Uterus (tissue), 4 donors: ENCODE measurements around the gene CPE. TPM values are rescaled to one million over a fixed set of nuclear protein-coding genes. Genes with fewer than 3 reads are reported as not detected.

Source experiments
- DNase-seq, 2 donors: peaks; one replicate each; pipeline ENCODE4 v3.0.0-alpha.2; 2019 to 2020
- H3K27ac ChIP-seq, 2 donors: fragments of 200-600 bp; sonication (generic); 1 replicate in 1 of 2; 2 replicates in 1 of 2; pipeline ENCODE4 v1.5.1; 2016 to 2018
- H3K27me3 ChIP-seq, 2 donors: fragments of 200-600 bp; sonication (generic); one replicate each; pipeline ENCODE4 v1.5.1; 2018 to 2019; ENCODE audit warnings: control low read depth in 1 of 2
- H3K36me3 ChIP-seq, 2 donors: fragments of 200-600 bp; sonication (generic); one replicate each; pipeline ENCODE4 v1.5.1; 2019; ENCODE audit warnings: control low read depth in 1 of 2
- H3K4me1 ChIP-seq, 2 donors: fragments of 200-600 bp; sonication (generic); one replicate each; pipeline ENCODE4 v1.5.1; 2018 to 2019; ENCODE audit warnings: control low read depth in 1 of 2
- H3K4me3 ChIP-seq, 2 donors: fragments of 200-600 bp; sonication (generic); 1 replicate in 1 of 2; 2 replicates in 1 of 2; pipeline ENCODE4 v1.5.1; 2018 to 2019; ENCODE audit warnings: mild to moderate bottlenecking in 1 of 2
- H3K9me3 ChIP-seq, 2 donors: fragments of 200-600 bp; sonication (generic); one replicate each; pipeline ENCODE4 v1.5.1; 2019; ENCODE audit warnings: control low read depth in 1 of 2
- POLR2A ChIP-seq, 2 donors: fragments of 450-650 bp; IDR thresholded peaks; one replicate each; pipeline ENCODE4 v1.6.1; 2016; ENCODE audit warnings: antibody characterized with exemption in 2 of 2, mild to moderate bottlenecking in 1 of 2, moderate library complexity in 1 of 2
- intact Hi-C: fragments of 100-400 bp; cut with DNase I; formaldehyde crosslinking; loops from one replicate; pipeline ENCODE4 v1.15.1; 2023; ENCODE audit warnings: low total_unique reads
- total RNA-seq, 4 donors: library from RNA; depleted of rRNA in 3 of 4; stranded (reverse); fragments of >200 nt in 3 of 4; gene quantifications; one replicate each; pipeline versions ENCODE4 v1.1.0 to v1.2.4, GENCODE V29; 2014 to 2023
- TF ChIP-seq, protein P1 (sequence below), 4 experiments: fragments of 200-600 bp in 2 of 4; fragments of 450-650 bp in 2 of 4; sonication (generic) in 2 of 4; IDR thresholded peaks; one replicate each; pipeline ENCODE4 v1.5.1; 2016 to 2019; ENCODE audit warnings: antibody characterized with exemption in 4 of 4, mild to moderate bottlenecking in 2 of 4, moderate library complexity in 1 of 4
- donor health status: DM: yes; HTN: yes; CAD: no.

CPE gene
- total RNA-seq, 4 donors from 2014 or later, result 85.0 to 395 (median 129) TPM

DNA sequence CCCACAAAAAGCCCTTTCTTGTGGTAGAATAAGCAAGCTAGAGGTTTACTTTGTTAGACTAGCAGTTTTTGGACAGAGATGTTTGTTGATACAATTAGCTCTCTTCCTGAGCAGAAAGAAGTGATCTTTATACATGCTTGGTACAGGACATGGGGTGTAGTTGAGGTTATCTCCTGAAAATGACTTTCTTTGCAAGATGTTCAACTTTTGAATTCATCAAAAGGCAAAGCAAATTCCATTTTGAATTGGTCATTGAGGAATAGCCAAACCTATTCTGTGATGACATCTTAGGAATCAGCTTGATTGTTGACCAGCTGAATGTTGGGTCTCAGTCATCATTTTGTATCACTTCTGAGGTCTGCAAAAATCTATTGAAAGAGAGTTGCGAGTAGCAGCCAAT, 3.8 kb downstream of the CPE start:
- Histone ChIP-seq H3K27me3 (no peaks in the 10 kb centered on the region), H3K36me3 (no peaks in the 10 kb centered on the region), H3K27ac (peak overlapping the region; percentile 25 to 51), H3K4me3 (no peak overlapping the region), H3K4me1 (peaks cover 0 to 3% of the 10 kb centered on the region in 2 donors), H3K9me3 (no peaks in the 10 kb centered on the region)
- no peak for DNase-seq
- TF ChIP-seq, protein P1, sequence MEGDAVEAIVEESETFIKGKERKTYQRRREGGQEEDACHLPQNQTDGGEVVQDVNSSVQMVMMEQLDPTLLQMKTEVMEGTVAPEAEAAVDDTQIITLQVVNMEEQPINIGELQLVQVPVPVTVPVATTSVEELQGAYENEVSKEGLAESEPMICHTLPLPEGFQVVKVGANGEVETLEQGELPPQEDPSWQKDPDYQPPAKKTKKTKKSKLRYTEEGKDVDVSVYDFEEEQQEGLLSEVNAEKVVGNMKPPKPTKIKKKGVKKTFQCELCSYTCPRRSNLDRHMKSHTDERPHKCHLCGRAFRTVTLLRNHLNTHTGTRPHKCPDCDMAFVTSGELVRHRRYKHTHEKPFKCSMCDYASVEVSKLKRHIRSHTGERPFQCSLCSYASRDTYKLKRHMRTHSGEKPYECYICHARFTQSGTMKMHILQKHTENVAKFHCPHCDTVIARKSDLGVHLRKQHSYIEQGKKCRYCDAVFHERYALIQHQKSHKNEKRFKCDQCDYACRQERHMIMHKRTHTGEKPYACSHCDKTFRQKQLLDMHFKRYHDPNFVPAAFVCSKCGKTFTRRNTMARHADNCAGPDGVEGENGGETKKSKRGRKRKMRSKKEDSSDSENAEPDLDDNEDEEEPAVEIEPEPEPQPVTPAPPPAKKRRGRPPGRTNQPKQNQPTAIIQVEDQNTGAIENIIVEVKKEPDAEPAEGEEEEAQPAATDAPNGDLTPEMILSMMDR (IDR thresholded peaks at IDR 0.05), result no peak
- no peak for TF ChIP-seq POLR2A (IDR thresholded peaks at IDR 0.05)
- intact Hi-C loops, result no loop called here

DNA sequence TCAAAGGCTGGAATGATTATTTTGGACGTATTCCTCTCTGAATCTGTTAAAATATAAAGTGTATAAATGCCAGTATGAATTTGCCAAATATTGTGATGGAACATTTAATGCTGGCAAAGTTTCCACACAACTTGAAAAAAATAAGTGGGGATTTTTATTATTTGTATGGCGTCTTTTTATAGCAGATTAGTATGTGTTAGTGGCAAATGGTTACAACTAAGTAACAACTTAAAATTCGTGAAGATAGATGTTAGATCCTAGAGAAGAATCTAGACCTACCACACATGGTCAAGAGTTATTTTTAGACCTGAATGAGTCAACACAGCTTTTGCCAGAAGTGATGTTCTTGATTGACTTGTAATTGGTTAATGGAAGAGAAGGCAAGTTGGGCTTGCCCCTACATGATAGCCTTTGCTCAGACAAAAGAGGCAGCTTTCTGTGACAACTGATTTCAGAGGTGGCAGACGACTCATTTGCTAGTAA, 4.8 kb downstream of the CPE start:
- DNase-seq, result no peak
- TF ChIP-seq POLR2A (IDR thresholded peaks at IDR 0.05), result no peak
- TF ChIP-seq, protein P1 (IDR thresholded peaks at IDR 0.05), result no peak
- Histone ChIP-seq H3K36me3 (no peaks in the 10 kb centered on the region), H3K27me3 (no peaks in the 10 kb centered on the region), H3K27ac (peak overlapping the region; percentile 25 to 51), H3K4me1 (peaks cover 0 to 3% of the 10 kb centered on the region in 2 donors), H3K4me3 (no peak overlapping the region), H3K9me3 (no peaks in the 10 kb centered on the region)
- intact Hi-C loops, result no loop called here

DNA sequence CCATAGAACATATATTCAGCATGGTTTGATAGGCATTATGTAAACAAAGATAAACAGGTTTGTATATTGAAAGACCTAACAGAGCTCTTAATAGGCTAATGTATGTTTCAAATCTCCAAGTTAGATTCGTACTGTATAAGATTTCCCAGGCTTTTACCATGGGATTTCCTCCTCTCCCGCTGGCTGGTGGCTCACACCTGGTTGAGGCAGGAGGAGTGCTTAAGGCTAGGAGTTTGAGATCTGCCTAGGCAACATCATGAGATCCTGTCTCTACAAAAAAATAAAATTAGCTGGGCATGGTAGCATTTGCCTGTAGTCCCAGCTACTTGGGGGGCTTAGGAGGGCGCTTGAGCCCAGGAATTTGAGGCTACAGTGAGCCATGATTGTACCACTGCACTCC, 5.4 kb downstream of the CPE start:
- intact Hi-C loops, result no loop called here
- no peak for TF ChIP-seq POLR2A (IDR thresholded peaks at IDR 0.05)
- TF ChIP-seq, protein P1 (IDR thresholded peaks at IDR 0.05), result no peak
- H3K27ac ChIP-seq, result peak overlapping the region; percentile 25 to 51

DNA sequence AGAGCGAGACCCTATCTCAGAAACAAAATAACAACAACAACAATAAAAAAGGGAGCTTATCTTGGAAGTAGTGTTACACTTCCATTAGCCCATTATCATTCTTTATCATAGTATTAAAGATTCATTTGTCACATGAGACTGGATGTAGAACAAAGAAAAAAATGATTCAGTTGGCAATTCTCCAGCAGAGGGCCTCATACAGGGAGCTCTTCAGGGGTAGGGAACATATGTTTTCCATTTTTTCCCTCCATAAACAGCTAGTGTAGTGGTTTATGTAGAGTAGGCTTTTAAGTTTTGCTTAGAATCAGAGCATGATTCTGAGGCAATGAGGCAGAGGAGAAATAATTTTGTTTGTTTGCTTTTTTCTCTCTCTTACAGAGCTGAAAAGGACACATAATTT, 5.8 kb downstream of the CPE start:
- H3K4me1 ChIP-seq, result peaks cover 0 to 3% of the 10 kb centered on the region in 2 donors
- H3K27me3 ChIP-seq, result no peaks in the 10 kb centered on the region
- intact Hi-C loops, result no loop called here
- H3K27ac ChIP-seq, result peak overlapping the region in 1 of 2 donors; percentile 51
- H3K9me3 ChIP-seq, result no peaks in the 10 kb centered on the region
- no peak for TF ChIP-seq POLR2A (IDR thresholded peaks at IDR 0.05)
- TF ChIP-seq, protein P1 (IDR thresholded peaks at IDR 0.05), result no peak
- DNase-seq, result no peak
- no peak overlapping the region for H3K4me3 ChIP-seq
- no peaks in the 10 kb centered on the region for H3K36me3 ChIP-seq

More for the DNA sequence above, 5.4 kb downstream of the CPE start:
- Histone ChIP-seq H3K9me3 (no peaks in the 10 kb centered on the region), H3K4me1 (peaks cover 0 to 3% of the 10 kb centered on the region in 2 donors), H3K27me3 (no peaks in the 10 kb centered on the region), H3K4me3 (no peak overlapping the region), H3K36me3 (no peaks in the 10 kb centered on the region)
- DNase-seq, result no peak

DNA sequence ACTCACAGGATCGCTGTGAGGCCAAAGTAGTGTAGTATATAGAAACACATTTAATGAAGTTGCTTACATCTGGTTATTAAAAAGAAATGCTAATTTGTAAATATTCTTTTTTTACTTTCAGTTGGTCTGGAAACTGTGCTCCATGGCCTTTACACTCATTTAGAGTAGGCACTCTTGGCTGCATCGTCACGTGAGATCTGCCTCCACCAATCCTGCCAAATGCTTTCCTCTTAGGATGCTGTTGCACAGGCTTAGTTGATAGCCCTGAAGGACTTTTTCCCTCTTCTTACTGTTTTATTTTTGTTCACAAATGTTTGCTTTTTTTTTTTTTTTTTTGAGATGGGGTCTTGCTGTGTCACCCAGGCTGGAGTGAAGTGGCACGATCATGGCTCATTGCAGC, 6.3 kb downstream of the CPE start:
- Histone ChIP-seq H3K27ac (no peak overlapping the region), H3K4me1 (peaks cover 0 to 3% of the 10 kb centered on the region in 2 donors)
- TF ChIP-seq POLR2A (IDR thresholded peaks at IDR 0.05), result no peak

DNA sequence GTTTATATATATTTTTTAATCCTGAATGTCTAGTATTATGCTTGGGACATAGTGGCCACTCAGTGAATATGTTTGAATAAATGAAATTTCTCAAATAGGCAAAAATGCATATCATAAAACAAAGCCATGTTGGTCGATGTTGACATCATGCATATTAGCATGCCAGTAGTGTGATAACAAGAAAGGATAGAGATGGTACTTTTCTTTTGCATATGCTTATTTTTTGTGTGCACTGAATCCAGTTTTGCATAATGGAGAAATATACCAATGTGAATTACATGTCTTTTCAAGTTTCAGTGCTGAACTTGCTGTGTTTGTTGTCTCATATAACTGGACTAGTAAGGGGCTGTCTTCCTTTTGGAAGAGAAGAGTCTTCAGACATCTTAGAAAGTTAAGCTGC, 7.5 kb downstream of the CPE start:
- Histone ChIP-seq H3K4me1 (peaks cover 0 to 3% of the 10 kb centered on the region in 2 donors), H3K4me3 (no peak overlapping the region), H3K9me3 (no peaks in the 10 kb centered on the region), H3K27me3 (no peaks in the 10 kb centered on the region), H3K36me3 (no peaks in the 10 kb centered on the region), H3K27ac (no peak overlapping the region)
- no peak for DNase-seq
- intact Hi-C loops, result no loop called here
- no peak for TF ChIP-seq POLR2A (IDR thresholded peaks at IDR 0.05)
- TF ChIP-seq, protein P1 (IDR thresholded peaks at IDR 0.05), result no peak

More for the DNA sequence above, 6.3 kb downstream of the CPE start:
- Histone ChIP-seq H3K27me3 (no peaks in the 10 kb centered on the region), H3K9me3 (no peaks in the 10 kb centered on the region), H3K36me3 (no peaks in the 10 kb centered on the region), H3K4me3 (no peak overlapping the region)
- DNase-seq, result no peak
- intact Hi-C loops, result no loop called here
